ACHN (cell line): Measurements from ENCODE around the gene DENND1B.
"Not testable (repeated sequence)": the region's sequence is repeated elsewhere in the genome, so short reads cannot be mapped to it uniquely, and the experiment has no call there.

Source experiments
- DNase-seq: peaks from one replicate; pipeline ENCODE4 v3.0.0-alpha.2; 2015
- in situ Hi-C: cut with HindIII; loops from 2 replicates; pipeline ENCODE4 v1.10.0; 2017; ENCODE audit warnings: low sequenced_read_pairs, low pct_ligation_motif_present, low pct_unique_long_range_greater_than_20kb

DENND1B gene

DNA sequence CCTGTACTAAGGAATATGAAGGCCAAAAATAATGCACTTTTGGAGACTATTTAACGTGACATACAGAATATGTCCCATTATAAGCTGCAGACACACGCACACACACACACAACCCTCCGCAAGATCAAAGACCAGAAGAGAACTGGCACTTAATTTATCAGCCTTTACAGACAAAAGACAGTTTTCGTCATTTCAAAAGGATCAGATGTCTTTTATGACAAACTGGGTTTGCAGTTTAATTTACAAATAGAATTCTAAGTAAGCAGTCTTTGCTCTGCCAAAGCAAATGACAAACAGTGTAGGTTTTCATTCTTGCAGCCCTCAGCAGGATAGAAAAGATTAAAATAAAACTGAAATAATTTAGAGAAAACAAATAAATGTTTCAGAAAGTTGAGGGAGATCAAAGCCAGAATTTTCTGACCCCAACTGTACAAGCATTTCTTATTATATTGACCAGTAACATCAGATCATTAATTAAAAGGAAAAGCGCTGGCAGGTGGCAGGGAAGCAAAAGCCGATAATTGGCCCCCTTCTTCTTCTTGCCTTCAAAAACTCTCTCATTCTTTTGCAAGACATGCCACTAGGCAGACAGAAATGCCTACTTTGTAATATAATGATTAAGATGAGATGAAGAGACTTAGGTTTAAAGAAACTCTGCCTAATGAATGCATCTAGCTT lies 169.0 kb downstream of the DENND1B start:
- in situ Hi-C loops: no loop called here
- no peak for DNase-seq

DNA sequence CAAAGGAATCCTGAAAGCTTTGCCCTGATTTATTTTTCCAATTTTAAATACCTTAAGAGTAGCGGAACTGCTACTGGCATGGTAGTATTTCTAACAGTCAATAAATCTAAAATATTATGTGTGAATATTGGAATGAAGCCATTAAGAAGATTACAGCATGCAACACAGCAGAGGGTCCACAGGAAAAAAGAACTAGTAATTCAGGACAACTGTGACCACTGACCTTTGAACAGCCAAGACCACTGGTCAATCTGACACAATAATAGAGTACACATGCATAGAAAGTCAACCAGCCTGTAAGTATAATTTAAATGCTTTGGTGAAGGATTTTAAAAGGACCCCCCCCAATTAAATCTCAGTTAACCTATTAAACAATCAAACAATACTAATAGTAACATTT lies 171.0 kb downstream of the DENND1B start:
- in situ Hi-C loops: no loop called here
- no peak for DNase-seq

DNA sequence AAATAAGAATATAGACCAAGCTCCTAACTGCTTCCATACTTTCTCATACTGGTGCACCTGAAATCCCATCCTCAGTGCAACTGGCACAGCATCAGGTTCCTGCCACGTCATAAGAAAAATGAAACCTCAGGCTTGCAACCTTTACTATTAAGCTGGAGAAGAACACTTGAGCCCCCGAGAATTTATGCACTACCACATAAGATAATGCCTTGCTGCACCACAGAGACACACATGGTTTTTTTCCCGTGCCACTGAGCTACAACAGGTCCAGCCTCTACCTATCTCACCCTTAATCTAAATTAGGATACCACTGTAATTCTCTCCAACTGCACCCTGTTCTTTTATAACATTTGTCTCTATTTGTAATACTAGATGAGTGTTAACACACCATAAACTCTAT lies 174.5 kb downstream of the DENND1B start:
- no peak for DNase-seq
- in situ Hi-C loops: no loop called here

DNA sequence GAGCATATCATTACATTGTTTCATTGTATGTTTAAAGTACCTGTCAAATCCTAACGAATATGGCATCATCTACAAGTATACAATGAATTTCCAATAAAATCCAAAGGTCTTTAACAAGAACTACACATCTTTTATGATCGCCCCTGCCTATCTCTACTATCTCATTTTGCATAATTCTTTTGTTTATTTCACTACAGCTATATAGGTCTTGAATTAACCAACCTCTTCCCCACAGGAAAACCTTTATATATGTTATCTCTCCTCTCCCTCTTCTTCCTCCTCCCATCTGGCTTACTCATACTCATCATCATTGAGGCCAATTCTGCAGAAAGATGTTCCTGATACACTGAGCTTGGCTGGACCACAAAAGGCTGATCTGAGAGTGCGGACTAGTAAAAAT lies 175.5 kb downstream of the DENND1B start:
- DNase-seq: no peak
- in situ Hi-C loops: no loop called here

DNA sequence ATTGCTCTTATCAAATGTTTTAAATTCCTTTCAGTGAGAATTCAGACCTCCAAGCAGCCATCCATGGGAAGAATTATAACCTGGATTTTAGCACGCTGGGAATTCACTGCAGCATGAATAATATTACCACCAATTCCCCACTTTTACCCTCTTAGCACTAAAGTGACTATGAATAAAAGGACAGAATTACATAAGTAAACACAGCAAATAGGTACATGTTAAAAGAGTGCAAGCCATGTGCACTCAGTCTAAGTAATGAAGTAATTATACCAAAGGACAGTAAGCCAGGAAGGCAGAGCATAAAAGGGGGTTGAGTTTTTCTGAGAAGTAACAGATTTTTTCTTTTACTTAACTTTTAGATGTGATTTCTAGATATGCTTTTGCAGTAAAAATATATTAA lies 176.3 kb downstream of the DENND1B start:
- in situ Hi-C loops: no loop called here
- no peak for DNase-seq

DNA sequence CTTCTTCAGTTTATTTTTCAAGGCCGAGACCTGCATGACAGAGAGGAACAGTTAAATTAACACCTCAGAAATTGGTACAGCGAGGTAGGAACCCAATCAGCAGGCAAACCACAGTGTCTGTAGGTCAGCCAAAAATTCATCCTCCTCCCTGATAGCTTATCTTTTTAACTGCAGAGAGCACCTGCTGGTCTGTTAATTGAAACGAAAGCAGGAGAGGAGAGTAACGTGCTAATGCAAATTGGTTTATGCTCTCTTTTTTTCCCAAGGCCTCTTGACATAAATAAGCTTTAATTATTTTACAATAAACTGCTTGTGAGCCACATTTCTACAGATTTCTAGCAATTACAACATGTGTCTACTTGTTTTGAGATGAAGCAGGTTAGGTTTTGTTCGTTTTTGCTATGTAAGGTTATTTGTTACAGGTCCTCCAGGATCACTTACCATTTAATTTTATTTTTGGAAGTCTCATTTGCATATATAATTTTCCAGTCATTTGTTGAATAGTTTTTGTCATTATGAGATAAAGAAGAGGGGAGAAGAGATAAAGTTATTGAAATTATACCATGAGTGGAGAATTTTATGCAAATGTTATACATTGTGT lies 179.9 kb downstream of the DENND1B start:
- DNase-seq: no peak
- in situ Hi-C loops: no loop called here

DNA sequence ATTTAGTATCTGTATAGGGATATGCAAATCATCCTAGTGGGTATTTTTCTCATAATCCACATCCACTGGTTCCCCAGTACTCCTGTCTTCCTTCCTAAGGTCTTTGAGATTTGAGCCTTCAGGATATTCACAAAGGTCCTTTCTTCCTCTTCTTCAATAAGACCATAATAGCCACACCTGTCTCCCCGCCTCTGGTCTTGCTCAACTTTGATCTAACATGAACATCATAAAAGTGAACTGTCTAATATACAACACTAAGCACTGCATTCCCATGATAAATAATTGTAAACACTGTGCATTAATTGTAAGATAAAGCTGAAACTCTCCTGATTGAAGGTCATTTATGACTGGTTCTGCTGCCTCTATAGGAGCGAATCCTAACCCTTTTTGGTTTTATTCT lies 184.6 kb downstream of the DENND1B start:
- no peak for DNase-seq
- in situ Hi-C loops: no loop called here

DNA sequence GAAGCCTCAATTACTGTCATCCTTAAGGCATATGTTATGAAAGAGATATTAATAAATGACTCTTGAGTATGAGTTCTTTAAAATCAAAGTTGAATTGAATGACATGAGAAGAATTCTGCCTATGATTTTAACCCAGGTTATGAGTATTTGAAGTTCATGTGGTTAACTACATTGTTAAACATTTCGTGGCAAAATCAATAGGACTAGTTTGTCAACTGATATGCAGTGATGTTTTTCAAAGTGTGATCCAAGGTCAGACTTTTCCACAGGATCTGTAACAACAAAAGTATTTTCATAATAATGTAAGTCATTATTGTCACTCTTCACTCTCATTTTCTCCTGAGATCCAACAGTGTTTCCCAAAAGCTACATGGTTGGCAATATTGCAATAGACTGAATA lies 189.5 kb downstream of the DENND1B start:
- no peak for DNase-seq
- in situ Hi-C loops: no loop called here

DNA sequence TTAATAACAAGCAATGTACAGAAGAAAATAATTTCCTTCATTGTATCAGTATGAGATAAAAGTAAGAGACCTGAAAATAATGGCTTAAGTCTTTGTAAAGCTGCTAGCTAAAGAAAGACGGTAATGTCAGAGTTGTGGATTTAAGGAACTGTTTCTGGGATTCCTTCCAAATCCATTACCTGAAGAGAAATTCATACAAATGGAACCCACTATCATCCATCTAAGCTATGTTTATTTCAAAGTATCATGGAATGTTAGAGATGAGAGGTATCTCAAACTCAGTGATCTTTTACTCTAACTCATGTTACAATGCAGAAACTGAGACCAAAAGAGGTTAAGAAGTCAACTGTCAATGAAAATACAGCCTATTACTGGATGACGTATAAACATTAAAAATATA lies 197.7 kb downstream of the DENND1B start:
- in situ Hi-C loops: no loop called here
- no peak for DNase-seq

DNA sequence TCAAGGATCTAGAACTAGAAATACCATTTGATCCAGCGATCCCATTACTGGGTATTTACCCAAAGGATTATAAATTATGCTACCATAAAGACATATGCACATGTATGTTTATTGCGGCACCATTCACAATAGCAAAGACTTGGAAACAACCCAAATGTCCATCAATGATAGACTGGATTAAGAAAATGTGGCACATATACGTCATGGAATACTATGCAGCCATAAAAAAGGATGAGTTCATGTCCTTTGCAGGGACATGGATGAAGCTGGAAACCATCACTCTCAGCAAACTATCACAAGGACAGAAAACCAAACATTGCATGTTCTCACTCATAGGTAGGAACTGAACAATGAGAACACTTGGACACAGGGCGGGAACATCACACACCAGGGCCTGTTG lies 199.7 kb downstream of the DENND1B start:
- in situ Hi-C loops, DNase-seq: not testable (repeated sequence)

DNA sequence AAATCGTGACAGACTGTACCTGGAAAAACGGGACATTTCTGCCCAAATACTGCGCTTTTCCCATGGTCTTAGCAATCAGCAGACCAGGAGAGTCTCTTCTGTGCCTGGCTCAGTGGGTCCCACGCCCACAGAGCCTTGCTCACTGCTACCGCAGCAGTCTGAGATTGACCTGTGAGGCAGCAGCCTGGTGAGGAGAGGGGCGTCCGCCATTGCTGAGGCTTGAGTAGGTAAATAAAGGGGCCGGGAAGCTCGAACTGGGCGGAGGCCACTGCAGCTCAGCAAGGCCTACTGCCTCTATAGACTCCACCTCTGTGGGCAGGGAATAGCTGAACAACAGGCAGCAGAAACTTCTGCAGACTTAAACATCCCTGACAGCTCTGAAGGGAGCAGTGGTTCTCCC lies 203.1 kb downstream of the DENND1B start:
- in situ Hi-C loops: no loop called here

DNA sequence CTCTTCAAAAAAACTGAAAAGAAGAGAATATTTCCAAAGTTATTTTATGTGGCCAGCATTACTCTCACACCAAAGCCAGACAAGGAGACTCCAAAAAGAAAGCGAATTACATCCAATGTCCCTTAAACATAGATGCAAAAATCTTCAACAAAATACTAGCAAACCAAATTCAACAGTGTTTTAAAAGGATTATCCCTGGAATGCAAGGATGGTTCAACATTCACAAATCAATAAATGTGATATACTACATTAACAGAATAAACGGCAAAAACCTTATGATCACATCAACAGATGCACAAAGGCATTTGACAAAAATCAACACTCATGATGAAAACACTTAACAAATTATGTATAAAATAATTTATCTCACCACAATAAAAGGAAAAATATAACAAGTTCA lies 207.8 kb downstream of the DENND1B start:
- DNase-seq: no peak
- in situ Hi-C loops: no loop called here

More for the DNA sequence above, 203.1 kb downstream of the DENND1B start:
- DNase-seq: no peak

DNA sequence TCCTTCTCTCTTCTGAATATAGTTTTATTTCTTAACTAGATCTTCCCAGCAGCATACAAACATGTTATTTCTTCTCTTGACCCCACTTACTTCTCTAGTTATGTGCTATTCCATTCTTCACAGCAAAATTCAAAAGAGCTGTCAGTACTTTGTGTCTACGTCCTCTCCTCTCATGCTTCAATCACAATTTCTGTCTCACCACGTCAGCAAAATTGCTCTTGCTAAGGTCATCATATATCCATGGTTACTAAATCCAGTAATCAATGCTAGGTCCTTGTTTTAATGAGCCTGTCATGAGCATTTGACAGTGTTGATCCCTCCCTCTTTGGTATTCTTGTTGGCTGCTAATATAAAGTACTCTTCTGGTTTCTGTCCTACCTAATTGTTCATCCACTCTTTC lies 214.2 kb downstream of the DENND1B start:
- in situ Hi-C loops: no loop called here
- DNase-seq: no peak

DNA sequence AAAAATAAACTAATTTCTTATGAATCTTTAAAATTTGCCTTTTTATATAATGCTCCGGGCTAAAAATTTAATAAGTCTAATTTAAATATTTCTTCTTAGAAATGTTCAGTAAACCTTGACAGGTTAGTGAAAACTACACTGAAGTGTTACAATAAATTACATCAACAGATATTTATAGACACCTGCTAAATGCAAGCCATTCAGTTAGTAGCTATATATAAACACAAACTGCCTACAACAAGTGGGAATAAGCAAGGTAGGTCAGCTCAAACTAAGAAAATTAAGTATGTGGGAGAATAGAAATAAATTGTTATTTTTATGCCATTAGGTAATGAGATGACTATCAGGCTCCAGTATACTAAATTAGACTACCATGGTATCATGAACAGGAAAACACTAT lies 215.6 kb downstream of the DENND1B start:
- in situ Hi-C loops: no loop called here
- no peak for DNase-seq

DNA sequence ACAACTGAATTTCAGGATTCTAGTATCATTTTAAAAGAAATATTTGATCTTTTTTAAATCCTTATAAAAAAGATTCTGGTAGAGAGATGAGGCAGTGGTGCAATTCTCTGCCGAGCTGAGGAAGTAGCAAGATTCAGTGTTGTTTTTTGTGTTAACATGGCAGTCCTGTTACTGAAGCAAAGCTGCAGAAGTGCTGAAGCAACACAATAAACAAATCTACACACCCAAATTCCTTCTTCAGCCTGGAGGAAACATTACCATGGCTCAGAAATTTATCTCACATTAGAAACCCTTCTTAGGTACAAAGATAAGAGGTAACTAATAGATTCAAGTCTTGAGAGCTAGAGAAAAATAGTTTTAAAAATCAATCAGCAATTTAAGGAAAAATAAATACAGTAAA lies 216.0 kb downstream of the DENND1B start:
- in situ Hi-C loops: no loop called here
- DNase-seq: no peak

DNA sequence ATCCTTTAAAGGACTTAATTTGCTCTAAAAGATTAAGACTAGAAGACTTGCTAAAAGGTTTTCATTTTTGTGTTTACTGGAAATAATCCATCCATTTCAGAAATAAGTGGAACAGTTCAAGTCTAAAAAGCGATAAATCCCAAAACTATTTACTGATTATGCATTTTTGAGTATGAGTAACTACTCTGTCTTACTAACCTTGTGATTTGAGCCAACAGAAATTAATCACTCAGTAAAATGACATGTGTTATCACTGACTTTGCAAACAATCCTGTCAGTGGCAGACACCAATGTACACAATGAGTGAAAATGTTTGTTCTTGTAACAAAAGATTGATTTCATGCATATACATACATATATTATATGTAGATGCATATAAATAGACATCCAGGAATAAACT lies 218.0 kb downstream of the DENND1B start:
- peak; percentile 4 for DNase-seq
- in situ Hi-C loops: no loop called here

DNA sequence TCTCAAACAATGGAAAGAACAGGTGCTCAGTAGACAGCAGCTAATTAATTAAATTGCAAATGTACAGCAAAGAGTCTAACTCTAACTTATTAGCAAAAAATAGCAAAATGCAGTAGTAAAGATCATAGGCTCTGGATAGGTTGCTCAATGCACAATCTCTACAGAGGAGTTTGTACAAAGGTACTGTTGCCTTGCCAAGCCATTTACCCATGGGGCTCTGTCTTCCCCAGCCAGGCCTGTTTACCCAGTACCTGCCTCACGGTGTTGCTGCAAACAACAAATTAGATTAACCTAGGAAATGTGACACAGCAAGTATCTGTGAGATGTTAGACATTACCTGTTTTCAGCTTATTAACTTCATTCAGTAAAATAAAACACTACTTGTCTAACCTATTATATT lies 222.0 kb downstream of the DENND1B start:
- in situ Hi-C loops: no loop called here

DNA sequence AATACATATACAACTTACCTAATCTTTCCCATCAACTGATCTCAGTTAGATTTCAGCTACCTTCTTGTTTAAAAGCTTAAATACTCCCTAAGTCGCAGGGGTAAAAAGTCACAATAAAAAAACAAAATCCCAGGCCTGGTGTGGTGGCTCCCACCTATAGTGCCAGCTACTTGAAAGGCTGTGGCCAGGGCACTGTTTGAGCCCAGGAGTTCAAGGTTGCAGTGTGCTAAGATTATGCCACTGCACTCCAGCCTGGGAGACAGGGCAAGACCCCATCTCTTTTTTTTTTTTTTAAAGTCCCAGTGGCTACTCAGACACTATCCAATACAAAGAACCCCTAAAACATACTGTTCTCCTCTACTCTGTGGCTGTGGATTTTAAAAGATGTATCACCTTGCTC lies 228.3 kb downstream of the DENND1B start:
- in situ Hi-C loops: no loop called here
- no peak for DNase-seq

More for the DNA sequence above, 222.0 kb downstream of the DENND1B start:
- DNase-seq: no peak

DNA sequence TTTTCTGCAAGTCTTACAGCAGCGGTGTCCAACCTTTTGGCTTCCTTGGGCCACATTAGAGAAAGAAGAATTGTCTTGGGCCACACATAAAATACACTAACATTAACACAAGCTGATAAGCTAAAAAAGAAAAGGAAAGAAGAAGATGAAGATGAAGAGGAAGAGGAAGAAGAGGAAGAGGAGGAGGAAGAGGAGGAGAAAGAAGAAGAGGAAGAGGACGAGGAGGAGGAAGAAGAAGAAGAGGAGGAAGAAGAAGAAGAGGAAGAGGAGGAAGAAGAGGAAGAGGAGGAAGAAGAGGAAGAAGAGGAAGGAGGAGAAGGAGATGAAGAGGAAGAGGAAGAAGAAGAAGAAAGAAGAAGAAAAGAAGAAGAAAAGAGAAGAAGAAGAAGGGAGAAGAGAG lies 230.7 kb downstream of the DENND1B start:
- in situ Hi-C loops: no loop called here

DNA sequence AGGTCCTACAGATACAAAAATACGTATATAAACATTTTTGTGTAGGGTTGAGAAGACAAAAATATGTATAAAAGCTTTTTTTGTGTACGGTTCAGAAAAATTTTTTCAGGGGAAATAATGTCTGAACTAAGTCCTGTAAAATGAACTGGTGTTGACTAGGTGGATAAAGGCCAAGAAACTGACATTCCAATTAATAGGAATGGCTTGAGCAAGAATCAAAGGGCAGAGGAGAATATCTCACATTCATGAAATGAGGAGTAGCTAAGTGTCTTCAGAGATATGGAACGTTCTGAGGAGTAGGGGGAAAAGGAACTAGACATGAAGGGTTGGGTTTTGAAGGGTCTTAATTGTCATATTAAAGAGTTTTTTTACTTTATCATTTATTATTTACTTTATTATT lies 231.2 kb downstream of the DENND1B start:
- DNase-seq: no peak
- in situ Hi-C loops: no loop called here

More for the DNA sequence above, 230.7 kb downstream of the DENND1B start:
- no peak for DNase-seq
